HG03060 (cell line): ENCODE data around the gene PPARG.

ENCODE experiments used
- ATAC-seq: cut with Tn5 transposase; IDR thresholded peaks from one replicate; pipeline ENCODE4 v1.9.1; 2021; ENCODE audit warnings: low read depth, moderate number of reproducible peaks; ENCODE audit not compliant: unreplicated experiment

PPARG gene

GRCh38 chr3:12339701-12340480 is 51.0 kb downstream of the PPARG start:
- no peak for ATAC-seq

- ATAC-seq: no peak
Observed at GRCh38 chr3:12340506-12340905, 51.6 kb downstream of the PPARG start.

DNA sequence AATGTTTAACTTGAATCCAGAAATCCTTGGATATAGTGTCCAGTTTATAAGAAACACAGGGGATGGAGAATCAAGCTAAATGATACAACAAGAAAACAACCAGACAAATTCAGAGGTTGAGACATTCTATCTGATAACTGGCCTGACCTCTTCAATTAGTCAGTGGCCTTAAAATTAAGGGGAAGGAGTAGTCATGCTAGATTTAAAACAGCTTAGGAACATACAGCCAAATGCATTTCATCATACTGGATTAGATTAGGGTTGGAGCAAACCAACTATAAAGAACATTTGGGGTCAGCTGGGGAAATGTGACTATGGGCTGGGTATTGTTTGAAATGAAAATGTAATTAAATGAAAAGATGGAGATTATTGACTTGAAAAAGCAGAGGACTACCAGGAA is 53.3 kb downstream of the PPARG start:
- ATAC-seq: no peak

GRCh38 chr3:12343047-12343501 is 54.2 kb downstream of the PPARG start:
- ATAC-seq: no peak

DNA sequence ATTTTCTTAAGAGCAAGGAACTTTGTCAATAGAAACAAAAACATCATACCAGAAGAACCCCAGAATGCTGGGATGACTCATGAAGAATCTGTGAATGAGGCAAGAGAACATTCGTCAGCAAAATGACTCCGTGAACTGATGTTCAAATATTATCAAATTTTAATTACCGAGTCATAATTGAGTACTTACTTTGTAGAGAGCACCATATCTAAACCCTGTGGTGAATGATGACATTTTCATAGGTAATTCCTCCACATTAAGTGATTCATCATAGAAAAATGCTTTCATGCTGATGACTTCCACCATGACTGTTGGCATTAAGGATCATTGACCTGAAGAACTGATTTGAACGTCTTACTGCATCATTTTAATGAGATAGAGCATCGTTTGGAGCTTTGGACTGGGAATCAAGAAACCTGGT is 56.3 kb downstream of the PPARG start:
- no peak for ATAC-seq

- ATAC-seq: no peak
Observed at GRCh38 chr3:12345584-12346494, 57.0 kb downstream of the PPARG start.

DNA sequence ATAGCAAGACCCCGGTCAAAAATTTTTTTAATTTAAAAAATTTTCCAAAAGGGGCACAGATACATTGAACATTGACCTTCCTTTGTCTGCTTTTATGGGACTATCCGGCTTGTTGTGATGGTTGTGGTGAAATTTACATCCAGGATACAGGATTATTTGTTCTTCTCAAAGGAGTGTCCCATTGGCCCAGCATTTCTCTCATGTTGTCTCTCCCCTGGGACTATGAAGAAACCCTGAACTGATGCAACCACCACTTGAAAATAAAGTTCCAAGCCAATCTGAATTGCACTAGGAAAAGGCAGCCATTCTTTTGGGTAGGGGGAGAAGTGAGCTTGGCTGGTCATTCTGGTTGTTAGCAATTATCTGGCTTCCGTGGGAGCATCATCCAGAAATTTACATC is 58.4 kb downstream of the PPARG start:
- ATAC-seq: no peak

GRCh38 chr3:12349895-12350811 is 61.3 kb downstream of the PPARG start:
- no peak for ATAC-seq

DNA sequence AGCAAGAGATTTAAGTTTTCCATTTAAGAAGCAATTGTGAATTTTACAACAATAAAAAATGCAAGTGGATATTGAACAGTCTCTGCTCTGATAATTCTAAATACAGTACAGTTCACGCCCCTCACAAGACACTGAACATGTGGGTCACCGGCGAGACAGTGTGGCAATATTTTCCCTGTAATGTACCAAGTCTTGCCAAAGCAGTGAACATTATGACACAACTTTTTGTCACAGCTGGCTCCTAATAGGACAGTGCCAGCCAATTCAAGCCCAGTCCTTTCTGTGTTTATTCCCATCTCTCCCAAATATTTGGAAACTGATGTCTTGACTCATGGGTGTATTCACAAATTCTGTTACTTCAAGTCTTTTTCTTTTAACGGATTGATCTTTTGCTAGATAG is 62.3 kb downstream of the PPARG start:
- no peak for ATAC-seq

GRCh38 chr3:12352253-12352652 is 63.4 kb downstream of the PPARG start:
- ATAC-seq: no peak

DNA sequence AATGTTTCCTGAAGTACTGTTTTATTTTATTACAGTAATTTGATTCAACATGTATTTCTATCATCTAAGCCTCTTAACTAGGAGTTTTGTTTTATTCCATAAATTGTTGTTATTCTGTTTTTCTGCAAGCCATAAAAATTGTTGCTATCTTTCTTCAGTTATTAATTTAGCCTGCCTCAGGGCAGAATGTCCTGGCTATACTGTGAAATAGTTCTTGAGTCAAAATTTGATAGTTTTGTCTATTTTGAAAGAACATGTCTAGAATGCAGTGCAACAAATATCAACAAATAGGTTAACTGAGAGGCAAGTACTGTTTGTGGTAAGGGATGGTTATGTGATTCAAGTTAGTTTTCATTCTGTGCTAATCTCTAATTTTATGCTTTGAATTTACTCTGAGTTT is 63.9 kb downstream of the PPARG start:
- ATAC-seq: no peak

GRCh38 chr3:12353796-12354525 is 65.1 kb downstream of the PPARG start:
- ATAC-seq: no peak

GRCh38 chr3:12356175-12356574 is 67.3 kb downstream of the PPARG start:
- no peak for ATAC-seq

DNA sequence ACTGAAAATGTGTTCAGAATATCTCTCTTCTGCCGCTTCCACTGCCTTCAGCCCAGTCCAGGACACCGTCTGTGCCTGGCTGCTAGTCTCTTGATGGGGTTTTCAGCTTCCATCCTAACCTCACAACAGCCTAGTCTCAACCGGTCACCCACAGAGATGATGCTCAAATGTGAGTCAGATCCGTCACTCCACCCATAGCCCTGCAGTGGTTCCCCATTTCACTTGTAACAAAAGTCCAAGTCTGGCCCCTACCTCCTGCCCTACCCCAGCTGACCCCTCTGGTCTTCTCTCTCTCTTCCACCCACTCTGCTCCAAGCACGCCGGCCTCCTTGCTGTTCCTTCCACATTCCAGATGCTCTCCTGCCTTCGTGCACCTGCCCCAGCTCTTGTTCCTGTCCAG is 68.1 kb downstream of the PPARG start:
- ATAC-seq: no peak

- no peak for ATAC-seq
Observed at GRCh38 chr3:12357456-12357855, 68.6 kb downstream of the PPARG start.

DNA sequence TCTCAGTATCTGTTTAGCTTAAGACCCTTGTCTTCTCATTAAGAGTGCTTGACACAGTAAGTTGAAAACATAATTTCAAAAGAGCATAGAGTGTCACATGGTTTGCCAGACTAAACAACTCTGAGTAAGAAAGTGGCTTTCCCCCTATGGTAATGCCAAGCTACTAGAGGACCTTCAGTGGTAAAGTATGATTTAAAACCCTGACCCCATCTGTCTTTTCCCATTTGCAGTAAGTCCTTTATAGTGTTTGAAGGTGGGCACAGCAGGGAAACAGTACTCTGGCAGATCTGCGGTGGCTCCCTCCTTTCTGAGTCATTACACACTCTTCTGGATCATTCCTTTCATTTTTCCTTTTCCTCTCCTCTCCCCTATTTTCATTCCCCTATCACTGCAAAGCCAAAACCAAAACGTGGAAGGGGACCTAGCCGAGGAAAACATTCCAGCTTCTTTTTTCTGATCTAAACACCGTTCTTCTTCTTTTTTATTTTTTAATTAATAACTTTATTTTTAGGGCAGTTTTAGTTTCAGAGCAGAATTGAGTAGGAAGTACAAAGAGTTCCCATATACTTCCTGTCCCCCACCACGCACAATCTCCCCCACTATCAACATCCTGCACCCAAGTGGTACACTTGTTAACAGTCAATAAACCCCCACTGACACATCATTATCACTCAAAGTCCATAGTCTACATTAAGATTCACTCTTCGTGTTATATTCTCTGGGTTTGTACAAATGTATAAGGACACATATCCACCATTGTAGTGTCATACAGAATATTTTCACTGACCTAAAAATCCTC is 74.7 kb downstream of the PPARG start:
- ATAC-seq: no peak

GRCh38 chr3:12367346-12367745 is 78.5 kb downstream of the PPARG start:
- no peak for ATAC-seq

- no peak for ATAC-seq
Observed at GRCh38 chr3:12369029-12369428, 80.2 kb downstream of the PPARG start.

GRCh38 chr3:12369598-12369997 is 80.7 kb downstream of the PPARG start:
- no peak for ATAC-seq
